Measurements from ENCODE around the gene ZFP92.

GRCh38 chrX:153366119-153366518 is 45.2 kb upstream of the ZFP92 start:
- TF ChIP-seq CTCF (IDR thresholded peaks at IDR 0.05; ENCODE audit: insufficient read depth, low read length, poor library complexity, severe bottlenecking), result no peak
- TF ChIP-seq EZH2phosphoT487 (conservative IDR thresholded peaks at IDR 0.05; ENCODE audit: low read length), result no peak

Data from SU-DHL-6 (cell line).